ENCODE measurements around the gene NDST1. TPM values are rescaled to one million over a fixed set of nuclear protein-coding genes. Genes with fewer than 3 reads are reported as not detected.

NDST1 gene
- total RNA-seq, 1 donor from 2014 or later: 132 TPM

DNA sequence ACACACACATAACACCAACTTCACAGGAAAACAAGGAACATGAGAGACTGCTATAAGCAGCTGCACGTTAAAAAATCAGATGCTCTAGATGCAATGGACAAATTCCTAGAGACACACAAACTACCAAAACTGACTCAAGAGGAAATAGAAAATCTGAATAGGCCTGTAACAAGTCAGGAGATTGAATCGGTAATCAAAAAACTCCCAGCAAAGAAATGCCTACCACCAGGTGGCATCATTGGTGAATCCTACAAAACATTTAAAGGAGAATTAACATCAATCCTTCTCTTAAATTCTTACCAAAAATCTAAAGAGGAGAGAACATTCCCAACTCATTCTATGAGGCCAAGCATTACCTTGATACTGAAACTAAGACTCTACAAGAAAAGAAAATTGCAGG, 54.9 kb downstream of the NDST1 start:
- TF ChIP-seq, protein P1, sequence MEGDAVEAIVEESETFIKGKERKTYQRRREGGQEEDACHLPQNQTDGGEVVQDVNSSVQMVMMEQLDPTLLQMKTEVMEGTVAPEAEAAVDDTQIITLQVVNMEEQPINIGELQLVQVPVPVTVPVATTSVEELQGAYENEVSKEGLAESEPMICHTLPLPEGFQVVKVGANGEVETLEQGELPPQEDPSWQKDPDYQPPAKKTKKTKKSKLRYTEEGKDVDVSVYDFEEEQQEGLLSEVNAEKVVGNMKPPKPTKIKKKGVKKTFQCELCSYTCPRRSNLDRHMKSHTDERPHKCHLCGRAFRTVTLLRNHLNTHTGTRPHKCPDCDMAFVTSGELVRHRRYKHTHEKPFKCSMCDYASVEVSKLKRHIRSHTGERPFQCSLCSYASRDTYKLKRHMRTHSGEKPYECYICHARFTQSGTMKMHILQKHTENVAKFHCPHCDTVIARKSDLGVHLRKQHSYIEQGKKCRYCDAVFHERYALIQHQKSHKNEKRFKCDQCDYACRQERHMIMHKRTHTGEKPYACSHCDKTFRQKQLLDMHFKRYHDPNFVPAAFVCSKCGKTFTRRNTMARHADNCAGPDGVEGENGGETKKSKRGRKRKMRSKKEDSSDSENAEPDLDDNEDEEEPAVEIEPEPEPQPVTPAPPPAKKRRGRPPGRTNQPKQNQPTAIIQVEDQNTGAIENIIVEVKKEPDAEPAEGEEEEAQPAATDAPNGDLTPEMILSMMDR (IDR thresholded peaks at IDR 0.05; ENCODE audit: unreplicated experiment): peak; percentile 61
- H3K36me3 Mint-ChIP-seq: peaks cover 4% of the 10 kb centered on the region
- H3K9me3 Mint-ChIP-seq: peaks cover 9% of the 10 kb centered on the region
- no peaks in the 10 kb centered on the region for H3K27me3 Mint-ChIP-seq (ENCODE audit: low read depth)
- peaks cover 11% of the 10 kb centered on the region for H3K4me1 Mint-ChIP-seq
- H3K4me3 Mint-ChIP-seq: no peak overlapping the region
- no peak overlapping the region for H3K27ac Mint-ChIP-seq
- no peak for DNase-seq (ENCODE audit: low spot score in 2 of 2, unreplicated experiment in 2 of 2)

DNA sequence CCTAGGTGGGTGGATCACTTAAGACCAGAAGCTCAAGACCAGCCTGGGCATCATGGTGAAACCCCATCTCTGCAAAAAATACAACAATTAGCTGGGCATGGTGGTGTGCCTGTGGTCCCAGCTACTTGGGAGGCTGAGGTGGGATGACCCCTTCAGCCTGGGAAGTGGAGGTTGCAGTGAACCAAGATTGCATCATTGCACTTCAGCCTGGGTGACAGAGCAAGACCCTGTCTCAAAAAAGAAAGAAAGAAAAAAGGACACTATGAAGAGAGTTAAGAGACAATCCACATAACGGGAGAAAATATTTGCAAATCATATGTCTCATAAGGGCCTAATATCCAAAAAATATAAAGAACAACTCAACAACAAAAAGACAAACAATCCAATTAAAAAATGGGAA, 57.9 kb downstream of the NDST1 start:
- Mint-ChIP-seq H3K27me3 (ENCODE audit: low read depth) (no peaks in the 10 kb centered on the region), H3K36me3 (peaks cover 4% of the 10 kb centered on the region), H3K4me3 (no peak overlapping the region), H3K9me3 (peaks cover 9% of the 10 kb centered on the region), H3K4me1 (peaks cover 7% of the 10 kb centered on the region), H3K27ac (no peak overlapping the region)
- TF ChIP-seq, protein P1 (IDR thresholded peaks at IDR 0.05; ENCODE audit: unreplicated experiment): no peak
- no peak for DNase-seq (ENCODE audit: low spot score in 2 of 2, unreplicated experiment in 2 of 2)

GRCh38 chr5:150567031-150567717, 59.2 kb downstream of the NDST1 start:
- no peak overlapping the region for H3K4me3 Mint-ChIP-seq
- H3K9me3 Mint-ChIP-seq: peaks cover 9% of the 10 kb centered on the region
- DNase-seq (ENCODE audit: low spot score in 2 of 2, unreplicated experiment in 2 of 2): no peak
- peak overlapping the region; percentile 64 for H3K27ac Mint-ChIP-seq
- no peaks in the 10 kb centered on the region for H3K27me3 Mint-ChIP-seq (ENCODE audit: low read depth)
- peaks cover 8% of the 10 kb centered on the region for H3K4me1 Mint-ChIP-seq
- TF ChIP-seq, protein P1 (IDR thresholded peaks at IDR 0.05; ENCODE audit: unreplicated experiment): no peak
- peaks cover 4% of the 10 kb centered on the region for H3K36me3 Mint-ChIP-seq

DNA sequence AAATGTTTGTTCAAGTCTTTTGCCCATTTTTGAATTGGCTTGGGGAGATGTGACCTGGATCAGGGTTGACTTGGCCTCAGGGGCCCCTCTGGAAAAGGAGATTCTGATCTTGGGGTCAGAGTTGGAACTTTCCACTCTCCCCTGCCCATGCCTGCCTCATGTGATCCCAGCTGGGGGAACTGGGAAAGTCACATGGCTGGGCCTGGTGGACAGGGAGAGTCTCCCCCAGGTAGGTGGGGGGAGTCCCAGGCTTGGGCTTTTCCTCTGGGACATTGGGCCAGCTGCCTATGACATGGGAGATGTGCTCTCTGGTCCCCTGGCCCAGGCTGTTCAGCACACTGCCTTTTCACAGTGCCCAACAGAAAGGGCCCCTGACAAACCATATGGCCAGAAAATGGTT, 60.7 kb downstream of the NDST1 start:
- Mint-ChIP-seq H3K9me3 (peaks cover 4% of the 10 kb centered on the region), H3K27ac (no peak overlapping the region), H3K4me1 (peaks cover 10% of the 10 kb centered on the region), H3K4me3 (no peak overlapping the region), H3K36me3 (no peaks in the 10 kb centered on the region), H3K27me3 (ENCODE audit: low read depth) (no peaks in the 10 kb centered on the region)
- TF ChIP-seq, protein P1 (IDR thresholded peaks at IDR 0.05; ENCODE audit: unreplicated experiment): no peak
- no peak for DNase-seq (ENCODE audit: low spot score in 2 of 2, unreplicated experiment in 2 of 2)

DNA sequence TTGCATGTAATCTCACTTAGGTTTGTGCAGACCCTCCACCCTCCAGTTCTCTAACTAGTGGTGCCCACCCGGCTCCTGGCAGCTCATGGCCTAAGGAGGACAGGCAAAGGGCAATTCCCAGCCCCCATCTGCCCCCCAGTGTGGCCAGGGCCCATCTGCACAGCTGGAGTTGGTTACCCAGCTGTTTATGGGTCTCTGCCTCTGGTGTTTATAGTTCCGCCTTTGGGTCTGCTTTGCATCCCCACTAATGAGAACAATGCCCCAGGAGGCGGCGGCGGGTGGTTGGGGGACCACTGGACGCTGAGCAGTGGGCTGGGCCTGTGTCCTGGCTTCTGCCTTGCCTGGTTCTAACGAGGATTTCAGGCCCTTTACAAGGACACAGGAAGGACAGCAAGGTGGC, 62.4 kb downstream of the NDST1 start:
- no peak for DNase-seq (ENCODE audit: low spot score in 2 of 2, unreplicated experiment in 2 of 2)
- Mint-ChIP-seq H3K27ac (peak overlapping the region; percentile 86), H3K27me3 (ENCODE audit: low read depth) (no peaks in the 10 kb centered on the region), H3K9me3 (no peaks in the 10 kb centered on the region), H3K36me3 (no peaks in the 10 kb centered on the region), H3K4me3 (no peak overlapping the region), H3K4me1 (peaks cover 14% of the 10 kb centered on the region)
- TF ChIP-seq, protein P1 (IDR thresholded peaks at IDR 0.05; ENCODE audit: unreplicated experiment): no peak
